Right kidney (tissue), 9 donors: ENCODE results near the gene LVRN.
"Not testable (repeated sequence)": the region's sequence is repeated elsewhere in the genome, so short reads cannot be mapped to it uniquely, and the experiment has no call there.

ENCODE experiments used
- DNase-seq: peaks from one replicate; pipeline ENCODE4 v3.0.0-alpha.2; 2016
- long read RNA-seq, 8 donors: transcript quantifications; one replicate each; lab custom pipeline, GENCODE V29; 2026

The LVRN gene
- long read RNA-seq, donor 1 = 0 reads
- long read RNA-seq, donor 2 = 0 reads
- long read RNA-seq, donor 3 = 0 reads
- long read RNA-seq, donor 4 = 0 reads
- long read RNA-seq, donor 5 = 0 reads
- long read RNA-seq, donor 6 = 0 reads
- long read RNA-seq, donor 7 = 0 reads
- long read RNA-seq, donor 8 = 0 reads

- DNase-seq = no peak
Measured at GRCh38 chr5:115962239-115962564, at the start of gene LVRN. Gene LVRN, plus strand, starts transcription at chr5:115962475. Its CDS starts 143 bp downstream, at chr5:115962618.

GRCh38 chr5:115913623-115914400 lies 48.5 kb upstream of the LVRN start:
- DNase-seq = not testable (repeated sequence)

- no peak for DNase-seq
Measured at GRCh38 chr5:115920171-115920725, 42.0 kb upstream of the LVRN start.

- DNase-seq = not testable (repeated sequence)
Measured at GRCh38 chr5:115928578-115929407, 33.5 kb upstream of the LVRN start.

- DNase-seq = not testable (repeated sequence)
Measured at GRCh38 chr5:115930171-115930570, 32.1 kb upstream of the LVRN start.

- no peak for DNase-seq
Measured at GRCh38 chr5:115930630-115931337, 31.5 kb upstream of the LVRN start.

- DNase-seq = no peak
Measured at GRCh38 chr5:115932991-115933390, 29.3 kb upstream of the LVRN start.

GRCh38 chr5:115934388-115934974 lies 27.8 kb upstream of the LVRN start:
- no peak for DNase-seq

GRCh38 chr5:115936031-115936430 lies 26.2 kb upstream of the LVRN start:
- no peak for DNase-seq

GRCh38 chr5:115939059-115939458 lies 23.2 kb upstream of the LVRN start:
- DNase-seq = no peak

- no peak for DNase-seq
Measured at GRCh38 chr5:115940080-115940810, 22.0 kb upstream of the LVRN start.

GRCh38 chr5:115941051-115941675 lies 21.1 kb upstream of the LVRN start:
- DNase-seq = no peak

GRCh38 chr5:115944501-115944900 lies 17.8 kb upstream of the LVRN start:
- no peak for DNase-seq

GRCh38 chr5:115946655-115947054 lies 15.6 kb upstream of the LVRN start:
- no peak for DNase-seq

- DNase-seq = no peak
Measured at GRCh38 chr5:115947260-115947659, 15.0 kb upstream of the LVRN start.

- no peak for DNase-seq
Measured at GRCh38 chr5:115948091-115948534, 14.2 kb upstream of the LVRN start.

GRCh38 chr5:115949096-115949495 lies 13.2 kb upstream of the LVRN start:
- DNase-seq = no peak

GRCh38 chr5:115952588-115952987 lies 9.7 kb upstream of the LVRN start:
- DNase-seq = no peak

- no peak for DNase-seq
Measured at GRCh38 chr5:115954144-115954543, 8.1 kb upstream of the LVRN start.

GRCh38 chr5:115956957-115957356 lies 5.3 kb upstream of the LVRN start:
- DNase-seq = no peak
